OCI-LY7 (cell line): ENCODE data around the gene CYB561. TPM values are rescaled to one million over a fixed set of nuclear protein-coding genes. Genes with fewer than 3 reads are reported as not detected.

Experiments
- BruUV-seq: library from RNA; stranded (reverse); fragments of 400-500 nt; replicated peaks from 2 replicates; lab custom pipeline; 2021; lab: Mats Ljungman, UMichigan
- CTCF ChIA-PET: fragments of 300-600 bp; sonication (Branson Sonifier 250); formaldehyde crosslinking; loops from one replicate; lab custom pipeline; 2022; ENCODE audit warnings: antibody characterized with exemption; ENCODE audit not compliant: unreplicated experiment; lab: Charles Lee
- POLR2A ChIA-PET: fragments of 300-600 bp; sonication (Branson Sonifier 250); formaldehyde crosslinking; loops from one replicate; lab custom pipeline; 2022; ENCODE audit warnings: antibody characterized with exemption; lab: Charles Lee
- DNase-seq: peaks from one replicate; pipeline ENCODE4 v3.0.0-alpha.2; 2015; ENCODE audit warnings: low spot score
- H2AFZ ChIP-seq: fragments of 200-600 bp; sonication (generic), shearing (Covaris generic); 2 replicates; pipeline ENCODE4 v1.6.1; 2014; ENCODE audit warnings: mild to moderate bottlenecking, antibody characterized with exemption, low read length, moderate library complexity
- H3K27ac ChIP-seq: fragments of 200-600 bp; sonication (generic); 2 replicates; pipeline ENCODE4 v1.5.1; 2014; ENCODE audit warnings: mixed run types, low read depth, mild to moderate bottlenecking, moderate library complexity, low read length, inconsistent platforms; ENCODE audit not compliant: poor library complexity, severe bottlenecking
- H3K36me3 ChIP-seq: fragments of 200-600 bp; sonication (generic); 2 replicates; pipeline ENCODE4 v1.6.1; 2014; ENCODE audit warnings: mild to moderate bottlenecking, antibody characterized with exemption, low read length, moderate library complexity, mixed read lengths; ENCODE audit not compliant: insufficient read depth
- H3K4me1 ChIP-seq: fragments of 200-600 bp; sonication (generic); 2 replicates; pipeline ENCODE4 v1.5.1; 2014; ENCODE audit warnings: mild to moderate bottlenecking, low read length; ENCODE audit not compliant: insufficient read depth, poor library complexity, severe bottlenecking
- H3K4me2 ChIP-seq: fragments of 200-600 bp; sonication (generic); 2 replicates; pipeline ENCODE4 v1.6.1; 2014; ENCODE audit warnings: mild to moderate bottlenecking, low read length
- H3K4me3 ChIP-seq: fragments of 200-600 bp; sonication (generic); 2 replicates; pipeline ENCODE4 v1.5.1; 2014; ENCODE audit warnings: mild to moderate bottlenecking, low read depth, low read length; ENCODE audit not compliant: poor library complexity, severe bottlenecking
- H3K79me2 ChIP-seq: fragments of 200-600 bp; sonication (generic); 2 replicates; pipeline ENCODE4 v1.6.1; 2016; ENCODE audit warnings: low read depth, mild to moderate bottlenecking, low read length, moderate library complexity, mixed read lengths; ENCODE audit not compliant: insufficient read depth
- H3K9me2 ChIP-seq: fragments of 200-600 bp; sonication (generic); 2 replicates; pipeline ENCODE4 v1.6.1; 2016; ENCODE audit warnings: mild to moderate bottlenecking, low read length, mixed read lengths; ENCODE audit not compliant: insufficient read depth
- H3K9me3 ChIP-seq: fragments of 200-600 bp; sonication (generic); 2 replicates; pipeline ENCODE4 v1.6.1; 2014; ENCODE audit warnings: mild to moderate bottlenecking, mixed run types, low read length, mixed read lengths
- H4K20me1 ChIP-seq: fragments of 200-600 bp; sonication (generic); 2 replicates; pipeline ENCODE4 v1.6.1; 2014; ENCODE audit warnings: mild to moderate bottlenecking, antibody characterized with exemption, low read length, moderate library complexity, mixed read lengths; ENCODE audit not compliant: insufficient read depth
- EZH2phosphoT487 ChIP-seq: fragments of 200-600 bp; sonication (generic); IDR thresholded peaks from 2 replicates; pipeline ENCODE4 v1.6.1; 2018; ENCODE audit warnings: low read depth, borderline replicate concordance, mild to moderate bottlenecking, mixed run types, antibody characterized with exemption, low read length, moderate library complexity, mixed read lengths
- intact Hi-C: fragments of 100-400 bp; cut with micrococcal nuclease; formaldehyde crosslinking; loops from one replicate; pipeline ENCODE4 v1.10.0; 2022; ENCODE audit not compliant: unreplicated experiment
- total RNA-seq, 2 experiments: library from RNA; depleted of rRNA in 1 of 2; stranded (reverse); fragments of >200 nt in 1 of 2; shearing (Covaris generic) in 1 of 2; gene quantifications; 2 replicates each; pipeline ENCODE4 v1.2.3, GENCODE V29; 2014 to 2022
- TF ChIP-seq, protein P1 (sequence below): fragments of 200-600 bp; sonication (generic); conservative IDR thresholded peaks from 2 replicates; pipeline ENCODE4 v1.5.1; 2014; ENCODE audit warnings: mild to moderate bottlenecking, antibody characterized with exemption, low read length, moderate library complexity, mixed read lengths

The CYB561 gene
- total RNA-seq, 2 experiments from 2014 or later: not detected

DNA sequence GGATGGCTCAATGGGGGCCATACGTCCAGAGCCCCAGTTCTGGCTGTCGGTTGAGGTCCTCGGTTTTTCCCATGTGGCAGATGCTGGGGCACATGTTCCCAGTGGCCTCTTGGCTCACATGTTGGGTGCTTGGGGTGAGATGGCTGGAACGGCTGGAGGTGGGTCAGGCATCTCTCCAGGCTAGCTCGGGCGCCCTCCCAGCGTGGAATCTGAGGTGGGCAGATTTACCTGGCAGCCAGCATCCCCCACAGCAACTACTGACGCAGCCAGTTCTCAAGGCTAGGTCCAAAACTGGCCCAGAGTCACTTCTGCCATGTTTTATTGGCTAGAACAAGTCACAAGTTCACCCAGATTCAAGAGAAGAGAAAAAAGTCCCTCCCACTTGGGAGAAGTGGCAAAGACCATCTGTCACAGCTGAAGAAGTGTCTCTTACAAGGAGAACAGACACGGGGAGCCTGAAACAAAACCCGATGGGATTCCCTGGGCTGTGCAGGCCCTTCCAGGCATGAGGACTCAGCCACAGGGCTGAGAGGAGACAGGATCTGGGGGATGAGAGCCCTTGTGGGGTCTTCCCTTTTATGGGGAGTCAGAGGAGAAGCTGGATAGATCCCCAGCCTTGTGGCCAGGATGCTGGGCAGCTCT, 46.0 kb upstream of the CYB561 start:
- H3K79me2 ChIP-seq: no peaks in the 10 kb centered on the region
- no peaks in the 10 kb centered on the region for H3K9me3 ChIP-seq
- CTCF ChIA-PET: interaction anchor here (1.1 kb wide), 1 partner anchor 120 kb away, joined by 3 read pairs; no protein-coding TSS in a partner anchor
- H3K4me1 ChIP-seq: no peaks in the 10 kb centered on the region
- H3K27ac ChIP-seq: no peak overlapping the region
- TF ChIP-seq EZH2phosphoT487: no peak
- TF ChIP-seq, protein P1, sequence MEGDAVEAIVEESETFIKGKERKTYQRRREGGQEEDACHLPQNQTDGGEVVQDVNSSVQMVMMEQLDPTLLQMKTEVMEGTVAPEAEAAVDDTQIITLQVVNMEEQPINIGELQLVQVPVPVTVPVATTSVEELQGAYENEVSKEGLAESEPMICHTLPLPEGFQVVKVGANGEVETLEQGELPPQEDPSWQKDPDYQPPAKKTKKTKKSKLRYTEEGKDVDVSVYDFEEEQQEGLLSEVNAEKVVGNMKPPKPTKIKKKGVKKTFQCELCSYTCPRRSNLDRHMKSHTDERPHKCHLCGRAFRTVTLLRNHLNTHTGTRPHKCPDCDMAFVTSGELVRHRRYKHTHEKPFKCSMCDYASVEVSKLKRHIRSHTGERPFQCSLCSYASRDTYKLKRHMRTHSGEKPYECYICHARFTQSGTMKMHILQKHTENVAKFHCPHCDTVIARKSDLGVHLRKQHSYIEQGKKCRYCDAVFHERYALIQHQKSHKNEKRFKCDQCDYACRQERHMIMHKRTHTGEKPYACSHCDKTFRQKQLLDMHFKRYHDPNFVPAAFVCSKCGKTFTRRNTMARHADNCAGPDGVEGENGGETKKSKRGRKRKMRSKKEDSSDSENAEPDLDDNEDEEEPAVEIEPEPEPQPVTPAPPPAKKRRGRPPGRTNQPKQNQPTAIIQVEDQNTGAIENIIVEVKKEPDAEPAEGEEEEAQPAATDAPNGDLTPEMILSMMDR: no peak
- H3K4me2 ChIP-seq: no peak overlapping the region
- H3K36me3 ChIP-seq: no peaks in the 10 kb centered on the region
- H3K9me2 ChIP-seq: no peaks in the 10 kb centered on the region
- no peak overlapping the region for H2AFZ ChIP-seq
- BruUV-seq: no TSS peak
- no peaks in the 10 kb centered on the region for H4K20me1 ChIP-seq
- DNase-seq: no peak
- H3K4me3 ChIP-seq: no peak overlapping the region
- intact Hi-C loops: no loop called here
- POLR2A ChIA-PET: no interaction called here

DNA sequence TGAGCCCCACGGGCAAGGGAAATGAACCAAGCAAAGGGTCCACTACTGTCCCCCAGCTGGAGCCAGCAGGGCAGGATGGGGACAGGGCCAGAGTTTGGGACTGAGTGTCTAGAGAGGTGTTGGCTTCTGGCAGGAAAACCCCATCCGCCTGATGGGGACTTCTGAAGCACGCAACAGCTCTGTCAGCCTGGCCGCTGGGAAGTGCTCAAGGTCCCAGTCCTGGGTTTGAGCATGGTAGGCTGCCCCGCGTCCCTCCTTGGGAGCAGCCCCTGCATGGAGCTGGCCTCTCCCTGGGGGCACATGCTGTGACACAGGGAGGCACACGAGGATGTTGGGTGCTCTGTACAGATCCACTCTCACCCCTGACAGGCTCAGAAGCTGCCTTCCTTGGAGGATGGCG, 45.3 kb upstream of the CYB561 start:
- H3K4me2 ChIP-seq: no peak overlapping the region
- ChIA-PET POLR2A (no interaction called here), CTCF (interaction anchor here (1.1 kb wide), 1 partner anchor 120 kb away, joined by 3 read pairs; no protein-coding TSS in a partner anchor)
- H3K4me3 ChIP-seq: no peak overlapping the region
- no peak overlapping the region for H2AFZ ChIP-seq
- no peaks in the 10 kb centered on the region for H3K36me3 ChIP-seq
- no peaks in the 10 kb centered on the region for H3K9me3 ChIP-seq
- intact Hi-C loops: no loop called here
- H3K9me2 ChIP-seq: no peaks in the 10 kb centered on the region
- H4K20me1 ChIP-seq: no peaks in the 10 kb centered on the region
- no TSS peak for BruUV-seq
- DNase-seq: no peak
- no peak overlapping the region for H3K27ac ChIP-seq
- peaks cover 4% of the 10 kb centered on the region for H3K4me1 ChIP-seq
- H3K79me2 ChIP-seq: no peaks in the 10 kb centered on the region
- TF ChIP-seq, protein P1: no peak
- no peak for TF ChIP-seq EZH2phosphoT487

DNA sequence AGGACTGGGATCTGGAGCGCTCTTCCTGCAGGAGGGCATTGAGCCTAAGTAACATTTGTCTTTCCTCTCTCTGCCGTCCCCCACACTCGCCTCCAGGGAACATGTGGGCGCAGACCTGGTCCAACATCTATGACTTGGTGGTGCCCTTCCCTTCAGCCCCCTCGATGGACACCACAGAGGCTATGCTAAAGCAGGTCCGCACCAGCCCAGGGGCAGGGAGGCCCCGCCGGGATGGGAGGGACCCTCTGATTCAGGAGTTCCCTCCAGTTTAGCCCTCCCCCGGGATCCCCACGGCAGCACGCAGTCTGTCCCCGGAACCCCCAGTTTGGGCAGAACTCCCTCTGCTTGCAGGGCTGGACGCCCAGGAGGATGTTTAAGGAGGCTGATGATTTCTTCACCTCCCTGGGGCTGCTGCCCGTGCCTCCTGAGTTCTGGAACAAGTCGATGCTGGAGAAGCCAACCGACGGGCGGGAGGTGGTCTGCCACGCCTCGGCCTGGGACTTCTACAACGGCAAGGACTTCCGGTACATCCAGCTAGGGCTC, 44.8 kb upstream of the CYB561 start:
- BruUV-seq: no TSS peak
- ChIA-PET POLR2A (no interaction called here), CTCF (no interaction called here)

More for the DNA sequence above, 44.8 kb upstream of the CYB561 start:
- Histone ChIP-seq H3K4me3 (no peak overlapping the region), H3K4me2 (no peak overlapping the region), H3K4me1 (peaks cover 8% of the 10 kb centered on the region), H3K9me3 (no peaks in the 10 kb centered on the region), H4K20me1 (no peaks in the 10 kb centered on the region), H3K27ac (no peak overlapping the region), H3K9me2 (no peaks in the 10 kb centered on the region), H3K79me2 (no peaks in the 10 kb centered on the region), H3K36me3 (no peaks in the 10 kb centered on the region), H2AFZ (no peak overlapping the region)
- TF ChIP-seq, protein P1: no peak
- TF ChIP-seq EZH2phosphoT487: no peak
- DNase-seq: no peak
- intact Hi-C loops: no loop called here
